ENCODE data around the gene PHRF1.
"Not testable (repeated sequence)": the region's sequence is repeated elsewhere in the genome, so short reads cannot be mapped to it uniquely, and the experiment has no call there.

The PHRF1 gene

GRCh38 chr11:571802-572185 is 4.5 kb upstream of the PHRF1 start:
- no peak for DNase-seq (ENCODE audit: extremely low read depth in 1 of 2, low read depth in 1 of 2)

DNA sequence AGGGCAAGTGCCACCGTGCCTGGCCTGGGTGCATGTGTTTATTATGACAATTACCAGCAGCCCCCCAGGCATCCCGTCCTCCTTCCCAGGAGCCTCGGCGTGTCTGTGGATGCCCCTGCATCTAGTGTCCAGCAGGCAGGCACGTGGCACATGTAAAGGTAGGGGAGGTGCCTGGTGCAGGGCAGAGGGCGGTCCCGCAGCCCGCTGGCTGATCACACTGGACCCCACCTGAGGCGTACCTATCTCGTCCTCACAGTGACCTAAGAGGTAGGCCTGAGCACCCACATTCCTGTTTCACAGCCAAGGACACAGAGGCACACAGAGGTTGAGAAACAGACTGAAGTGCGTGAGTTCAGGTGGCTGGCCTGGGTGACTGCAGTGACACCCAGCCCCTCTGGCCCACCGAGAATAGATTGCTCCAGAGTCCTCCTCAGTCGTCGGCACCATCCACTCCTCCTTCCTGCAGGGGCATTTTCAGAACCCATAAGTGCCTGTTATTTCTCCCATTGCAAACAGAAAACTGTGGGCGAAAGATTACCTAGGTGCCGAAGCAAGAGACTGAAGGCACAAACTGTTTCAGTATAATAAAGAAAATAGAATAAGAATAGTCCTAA is 3.0 kb upstream of the PHRF1 start:
- no peak for DNase-seq (ENCODE audit: extremely low read depth in 1 of 2, low read depth in 1 of 2)

DNA sequence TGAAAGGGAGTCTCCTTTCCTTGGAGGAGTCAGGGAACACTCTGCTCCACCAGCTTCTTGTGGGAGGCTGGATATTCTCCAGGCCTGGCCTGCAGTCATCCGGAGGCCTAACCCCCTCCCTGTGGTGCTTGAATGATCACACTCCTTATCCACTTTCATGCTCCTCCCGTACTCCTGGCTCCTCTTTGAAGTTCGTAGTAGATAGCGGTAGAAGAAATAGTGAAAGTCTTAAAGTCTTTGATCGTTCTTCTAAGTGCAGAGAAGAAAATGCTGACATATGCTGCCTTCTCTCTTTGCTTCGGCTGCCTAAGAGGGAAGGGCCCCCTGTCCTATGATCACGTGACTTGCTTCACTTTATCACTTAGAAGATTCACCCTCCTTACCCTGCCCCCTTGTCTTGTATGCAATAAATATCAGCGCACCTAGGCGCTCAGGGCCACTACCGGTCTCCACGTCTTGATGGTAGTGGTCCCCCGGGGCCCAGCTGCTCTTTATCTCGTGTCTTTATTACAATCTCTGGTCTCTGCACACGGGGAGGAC is 2.2 kb upstream of the PHRF1 start:
- not testable (repeated sequence) for DNase-seq (ENCODE audit: extremely low read depth in 1 of 2, low read depth in 1 of 2)

DNA sequence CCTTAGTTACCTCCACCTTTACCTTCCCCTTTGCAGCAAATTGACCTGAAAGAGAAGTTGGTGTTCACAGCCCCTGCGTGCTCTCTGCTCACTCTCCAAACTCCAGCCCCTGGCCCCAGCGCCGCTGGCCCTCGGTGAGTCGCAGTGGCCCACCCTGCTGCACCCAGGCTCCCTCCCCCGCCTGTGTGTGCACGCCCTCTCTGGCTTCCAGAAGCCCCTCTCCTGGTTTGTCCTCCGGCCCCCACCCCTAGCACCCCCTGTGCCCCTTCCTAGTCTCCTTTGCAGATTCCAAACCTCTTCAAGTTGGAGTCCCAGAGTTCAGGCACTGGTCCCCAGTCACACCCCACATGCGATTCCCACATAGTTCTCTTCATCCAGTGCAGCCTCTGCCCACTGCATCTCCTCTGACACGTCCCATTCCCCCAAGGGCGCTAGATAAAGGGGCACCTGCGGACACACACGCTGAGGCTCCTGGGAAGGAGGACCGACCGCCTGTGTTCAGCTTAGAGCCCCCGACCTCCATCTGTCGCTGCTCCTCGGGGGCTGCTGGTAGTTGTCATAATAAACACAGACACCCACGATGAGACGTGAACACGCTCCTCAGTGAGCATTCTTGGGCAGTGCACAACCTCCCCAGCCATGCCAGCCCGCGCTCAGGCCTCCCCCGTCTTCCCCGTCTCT is 1.5 kb upstream of the PHRF1 start:
- no peak for DNase-seq (ENCODE audit: extremely low read depth in 1 of 2, low read depth in 1 of 2)

DNA sequence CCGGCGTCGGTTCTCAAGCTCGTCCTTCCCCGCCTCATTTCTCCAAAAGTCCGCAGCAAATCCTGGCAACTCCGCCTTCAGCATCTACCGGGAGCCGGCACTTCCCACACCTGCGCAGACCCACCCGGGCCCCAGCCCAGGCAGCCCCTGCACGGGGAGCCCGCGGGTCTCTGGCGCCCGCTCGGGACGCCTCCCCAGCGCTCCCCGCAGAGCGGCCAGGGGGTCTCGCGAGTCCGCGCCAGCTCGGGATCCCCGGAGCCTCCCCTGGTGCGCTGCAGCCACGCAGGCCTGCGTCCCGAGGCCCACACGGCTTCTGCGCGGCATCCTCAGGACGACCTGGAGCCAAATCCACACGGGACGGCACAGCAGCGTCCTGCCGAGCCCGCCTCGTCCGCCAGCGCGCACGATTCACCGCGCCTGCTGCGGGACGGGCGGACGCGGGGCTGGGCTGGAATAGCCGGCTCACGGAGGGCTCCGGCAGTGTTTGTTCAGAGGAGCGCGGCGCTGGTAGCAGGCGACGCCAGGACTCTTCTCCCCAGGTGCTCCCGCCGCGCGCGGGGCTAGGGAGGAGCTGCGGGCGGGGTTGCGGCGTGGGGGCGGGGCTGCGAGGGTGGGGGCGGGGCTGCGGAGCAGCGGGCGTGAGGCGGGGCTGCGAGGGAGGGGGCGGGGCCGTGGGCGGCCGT is 816 bp upstream of the PHRF1 start:
- no peak for DNase-seq (ENCODE audit: extremely low read depth in 1 of 2, low read depth in 1 of 2)

DNA sequence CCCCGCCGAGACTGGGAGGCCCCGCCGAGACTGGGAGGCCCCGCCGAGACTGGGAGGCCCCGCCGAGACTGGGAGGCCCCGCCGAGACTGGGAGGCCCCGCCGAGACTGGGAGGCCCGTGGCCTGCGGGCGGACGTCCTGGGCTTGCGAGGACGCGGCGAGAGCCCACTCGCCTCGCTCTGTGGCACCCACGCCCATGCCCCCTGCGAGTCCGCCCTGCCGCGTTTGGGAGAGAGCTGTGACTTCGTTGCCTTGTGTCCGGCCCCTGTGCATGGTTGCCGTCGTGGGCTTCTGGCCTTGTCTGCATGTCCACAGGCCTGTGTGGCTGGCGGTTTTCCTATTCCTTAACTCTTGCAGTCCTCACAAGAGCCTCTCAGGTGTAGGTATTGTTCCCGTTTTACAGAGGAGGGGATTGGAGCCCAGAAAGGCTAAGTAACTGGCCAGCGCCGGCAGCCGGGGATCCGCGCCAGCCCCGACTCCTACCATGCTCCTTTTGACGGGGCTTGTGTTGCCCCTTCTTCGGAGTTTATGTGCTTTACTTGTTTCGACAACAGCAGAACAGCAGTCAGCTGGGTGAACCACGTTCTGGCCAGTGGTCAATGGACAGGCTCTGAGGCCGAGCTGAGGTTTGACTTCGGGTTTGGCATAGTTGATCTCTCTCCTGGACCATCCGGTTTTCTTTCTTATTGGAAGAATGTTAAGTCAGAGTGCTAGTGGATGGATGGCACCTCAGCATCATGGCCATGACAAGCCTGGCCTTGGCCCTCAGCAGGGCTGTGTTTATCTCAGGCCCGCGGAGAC is 741 bp downstream of the PHRF1 start:
- DNase-seq (ENCODE audit: extremely low read depth in 1 of 2, low read depth in 1 of 2), result no peak

- DNase-seq (ENCODE audit: extremely low read depth in 1 of 2, low read depth in 1 of 2), result no peak
These were observed 1.3 kb downstream of the PHRF1 start for GRCh38 chr11:577611-577894.

DNA sequence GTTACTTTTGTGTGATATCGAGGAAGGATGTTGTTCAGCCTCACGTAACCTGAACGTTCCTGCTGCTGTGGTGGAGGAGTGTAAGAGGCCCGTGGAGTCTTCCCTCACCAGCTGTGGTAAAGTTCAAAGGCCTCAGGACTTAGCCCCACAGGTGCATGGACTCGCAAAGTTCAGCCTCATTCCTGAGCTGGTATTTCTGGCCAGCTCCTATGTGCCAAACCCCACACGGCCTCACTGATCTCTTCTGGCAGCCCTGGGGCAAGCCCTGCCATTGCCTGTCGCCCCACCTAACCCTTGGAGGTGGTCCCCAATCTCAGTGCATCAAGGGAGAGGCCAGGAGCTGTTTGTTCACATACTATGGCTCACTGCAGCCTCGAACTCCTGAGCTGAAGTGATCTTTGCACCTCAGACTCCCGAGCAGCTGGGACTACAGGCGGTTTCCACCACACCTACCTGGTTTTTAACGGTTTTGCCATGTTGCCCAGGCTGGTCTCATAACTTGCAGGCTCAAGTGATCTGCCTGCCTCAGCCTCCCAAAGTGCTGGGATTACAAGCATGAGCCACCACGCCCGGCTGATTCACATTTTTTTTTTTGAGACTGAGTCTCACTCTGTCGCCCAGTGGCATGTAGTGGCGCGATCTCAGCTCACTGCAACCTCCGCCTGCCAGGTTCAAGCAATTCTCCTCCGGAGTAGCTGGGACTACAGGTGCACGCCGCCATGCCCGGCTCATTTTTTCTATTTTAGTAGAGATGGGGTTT is 2.2 kb downstream of the PHRF1 start:
- no peak for DNase-seq (ENCODE audit: extremely low read depth in 1 of 2, low read depth in 1 of 2)

- DNase-seq (ENCODE audit: extremely low read depth in 1 of 2, low read depth in 1 of 2), result no peak
These were observed 3.7 kb downstream of the PHRF1 start for GRCh38 chr11:579830-580601.

- no peak for DNase-seq (ENCODE audit: extremely low read depth in 1 of 2, low read depth in 1 of 2)
These were observed 5.1 kb downstream of the PHRF1 start for GRCh38 chr11:581342-581741.

GRCh38 chr11:581752-582151 is 5.5 kb downstream of the PHRF1 start:
- no peak for DNase-seq (ENCODE audit: extremely low read depth in 1 of 2, low read depth in 1 of 2)

DNA sequence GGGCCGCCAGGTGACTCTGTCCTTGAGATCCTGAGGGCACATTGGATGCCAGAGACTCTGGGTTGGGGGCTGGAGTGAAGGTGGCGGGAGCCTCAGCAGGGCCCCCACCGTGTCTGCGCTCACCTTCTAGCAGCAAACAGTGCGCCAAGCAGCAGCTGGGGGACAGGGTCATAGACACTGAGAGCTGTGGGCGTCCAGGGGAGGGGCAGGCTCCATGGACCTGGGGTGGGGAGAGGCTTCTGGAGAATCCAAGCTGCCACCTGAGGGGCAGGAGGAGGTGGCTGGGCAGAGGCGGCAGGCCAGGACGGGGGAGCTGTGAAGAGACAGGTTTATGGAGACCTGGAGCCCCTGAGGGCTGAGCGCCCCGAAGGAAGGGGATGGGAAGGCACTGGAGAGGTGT is 8.0 kb downstream of the PHRF1 start:
- no peak for DNase-seq (ENCODE audit: extremely low read depth in 1 of 2, low read depth in 1 of 2)

DNA sequence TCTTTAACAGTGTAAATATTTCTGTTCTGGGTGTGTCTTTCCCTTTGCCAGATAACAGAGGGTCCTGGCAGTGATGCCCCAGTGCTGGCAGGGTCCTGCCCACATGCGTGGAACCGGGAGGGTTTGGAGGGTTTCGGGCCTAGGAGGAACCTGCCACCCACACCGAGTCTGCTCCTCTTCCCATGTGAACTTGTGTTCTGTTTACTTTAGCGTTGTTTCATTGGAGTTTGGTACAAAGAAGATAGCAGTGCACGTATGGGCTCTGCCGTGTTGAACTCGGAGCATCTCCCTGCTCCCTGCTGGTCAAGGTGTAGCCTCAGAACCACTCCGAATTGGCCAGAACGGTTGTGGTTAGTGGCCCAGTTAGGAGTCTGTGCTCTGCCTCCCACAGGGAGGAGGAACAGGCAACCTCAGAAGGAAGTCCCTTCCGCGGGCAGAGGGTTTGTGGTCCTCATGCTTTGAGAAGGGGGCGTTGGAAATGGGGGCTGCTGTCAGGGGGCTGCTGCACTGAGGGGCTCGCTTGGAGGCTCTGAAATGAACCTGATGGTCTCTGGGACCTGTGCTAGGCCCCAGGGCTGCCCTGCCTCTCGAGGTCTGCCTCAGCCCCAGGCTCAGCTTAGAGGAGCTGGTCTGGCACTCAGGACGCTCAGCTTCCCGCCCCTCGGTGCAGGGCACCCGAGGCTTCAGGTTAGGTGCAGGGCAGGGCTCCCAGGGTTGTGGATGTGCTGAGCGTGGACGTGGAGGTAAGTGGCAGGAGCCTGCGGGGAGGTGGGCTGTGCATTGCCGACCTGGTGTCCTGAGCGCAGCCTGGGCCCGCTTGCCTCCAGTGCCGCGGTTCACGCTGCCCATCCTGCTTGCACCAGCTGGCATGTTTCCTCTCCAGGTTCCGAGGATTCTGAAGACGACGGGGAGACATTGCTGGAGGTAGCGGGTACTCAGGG is 10.4 kb downstream of the PHRF1 start:
- no peak for DNase-seq (ENCODE audit: extremely low read depth in 1 of 2, low read depth in 1 of 2)

- no peak for DNase-seq (ENCODE audit: extremely low read depth in 1 of 2, low read depth in 1 of 2)
These were observed 11.3 kb downstream of the PHRF1 start for GRCh38 chr11:587546-587945.

GRCh38 chr11:587978-588380 is 11.7 kb downstream of the PHRF1 start:
- peak; percentile 34 to 84 for DNase-seq (ENCODE audit: extremely low read depth in 1 of 2, low read depth in 1 of 2)

DNA sequence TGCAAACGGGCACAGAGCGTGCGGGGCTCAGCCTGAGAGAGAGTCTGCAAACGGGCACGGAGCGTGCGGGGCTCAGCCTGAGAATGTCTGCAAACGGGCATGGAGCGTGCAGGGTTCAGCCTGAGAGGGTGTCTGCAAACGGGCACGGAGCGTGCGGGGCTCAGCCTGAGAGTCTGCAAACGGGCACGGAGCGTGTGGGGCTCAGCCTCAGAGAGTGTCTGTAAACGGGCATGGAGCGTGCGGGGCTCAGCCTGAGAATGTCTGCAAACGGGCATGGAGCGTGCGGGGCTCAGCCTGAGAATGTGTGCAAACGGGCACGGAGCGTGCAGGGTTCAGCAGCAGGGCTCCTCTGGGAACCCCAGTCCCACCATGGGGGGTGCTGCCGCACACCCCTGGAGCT is 13.5 kb downstream of the PHRF1 start:
- no peak for DNase-seq (ENCODE audit: extremely low read depth in 1 of 2, low read depth in 1 of 2)

DNA sequence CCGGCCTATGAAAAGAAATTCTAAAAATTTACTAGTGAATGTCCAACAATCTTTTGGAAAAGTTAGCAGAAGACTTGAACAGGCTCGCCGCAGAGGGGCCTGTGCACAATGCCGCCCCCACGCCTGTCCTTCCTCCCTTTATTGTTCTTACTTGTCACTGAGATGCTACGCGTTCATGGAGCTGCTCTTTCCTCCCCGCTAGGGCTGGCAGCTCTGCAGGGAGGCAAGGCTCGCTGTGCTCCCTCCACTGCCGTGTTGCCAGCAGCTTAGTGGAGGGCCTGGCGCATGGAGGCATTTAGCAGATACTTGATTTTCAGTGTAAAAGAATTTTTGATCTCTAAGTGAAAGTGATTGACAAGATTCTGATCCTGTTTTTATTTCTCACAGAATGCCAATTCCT is 14.7 kb downstream of the PHRF1 start:
- DNase-seq (ENCODE audit: extremely low read depth in 1 of 2, low read depth in 1 of 2), result no peak

DNA sequence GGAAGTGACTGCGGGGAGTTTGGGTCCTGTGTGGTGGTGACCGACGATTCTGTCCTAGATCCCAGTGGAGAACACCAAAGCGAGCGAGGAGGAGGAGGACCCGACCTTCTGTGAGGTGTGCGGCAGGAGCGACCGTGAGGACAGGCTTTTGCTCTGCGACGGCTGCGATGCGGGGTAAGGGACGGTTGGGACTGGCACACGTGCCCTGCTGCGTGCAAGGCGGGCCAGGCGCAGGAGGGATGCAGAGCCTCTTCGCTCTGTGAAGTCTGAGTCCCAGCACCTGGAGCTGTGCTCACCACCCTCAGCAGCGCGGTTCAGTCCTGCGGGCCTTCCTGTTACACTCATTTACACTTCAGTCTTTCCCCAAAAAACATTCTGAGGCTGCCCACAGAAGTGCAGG is 16.2 kb downstream of the PHRF1 start:
- DNase-seq (ENCODE audit: extremely low read depth in 1 of 2, low read depth in 1 of 2), result no peak

DNA sequence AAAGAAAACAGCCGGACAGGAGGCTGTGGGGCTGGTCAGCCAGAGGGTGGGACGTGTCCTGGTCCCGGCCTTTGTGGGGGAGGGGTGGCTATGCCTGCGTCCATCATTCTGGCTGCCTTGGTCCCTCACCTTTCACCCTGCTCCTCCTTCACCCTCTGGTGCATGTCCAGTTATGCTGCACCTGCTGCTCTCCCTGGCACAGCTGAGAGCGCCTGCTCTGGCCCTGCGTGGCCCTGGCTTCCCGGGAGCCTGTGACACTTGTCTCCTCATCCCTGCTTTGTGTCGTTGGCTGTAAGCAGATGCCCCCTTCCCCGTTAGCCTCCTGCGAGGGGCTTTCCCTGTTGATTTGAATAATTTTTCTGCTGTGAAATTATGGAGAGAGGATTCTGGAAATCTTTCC is 16.6 kb downstream of the PHRF1 start:
- no peak for DNase-seq (ENCODE audit: extremely low read depth in 1 of 2, low read depth in 1 of 2)
